MCF 10A (cell line): ENCODE data around the gene PTGR3. TPM values are rescaled to one million over a fixed set of nuclear protein-coding genes. Genes with fewer than 3 reads are reported as not detected.

Experiments
- BruUV-seq: library from RNA; stranded (reverse); fragments of 400-500 nt; replicated peaks from 2 replicates; lab custom pipeline; 2021; lab: Mats Ljungman, UMichigan
- CTCF ChIA-PET: fragments of 300-600 bp; sonication (Branson Sonifier 250); formaldehyde crosslinking; extraction: SDS; loops from one replicate; lab custom pipeline; 2021; ENCODE audit warnings: antibody characterized with exemption, inconsistent platforms; lab: Yijun Ruan, JAX
- POLR2A ChIA-PET: fragments of 300-600, 350-650 bp; sonication (Branson Sonifier 250); formaldehyde crosslinking; extraction: SDS; loops from one replicate; lab custom pipeline; 2020; ENCODE audit warnings: antibody characterized with exemption, inconsistent platforms; lab: Yijun Ruan, JAX
- DNase-seq: peaks from one replicate; pipeline ENCODE4 v3.0.0-alpha.2; 2018; ENCODE audit not compliant: unreplicated experiment
- H3K27ac Mint-ChIP-seq: one replicate; pipeline ENCODE4 v1.8.0; 2022; ENCODE audit warnings: mild to moderate bottlenecking, low read depth, mixed read lengths; ENCODE audit not compliant: unreplicated experiment
- H3K27me3 Mint-ChIP-seq: one replicate; pipeline ENCODE4 v1.8.0; 2022; ENCODE audit warnings: mixed read lengths; ENCODE audit not compliant: insufficient read depth, unreplicated experiment
- H3K36me3 Mint-ChIP-seq: one replicate; pipeline ENCODE4 v1.8.0; 2022; ENCODE audit warnings: mild to moderate bottlenecking, moderate library complexity, mixed read lengths; ENCODE audit not compliant: insufficient read depth, unreplicated experiment
- H3K4me1 Mint-ChIP-seq: one replicate; pipeline ENCODE4 v1.8.0; 2022; ENCODE audit warnings: mixed read lengths; ENCODE audit not compliant: insufficient read depth, unreplicated experiment
- H3K4me3 Mint-ChIP-seq: one replicate; pipeline ENCODE4 v1.8.0; 2022; ENCODE audit warnings: mild to moderate bottlenecking, moderate library complexity, mixed read lengths; ENCODE audit not compliant: unreplicated experiment
- H3K9me3 Mint-ChIP-seq: one replicate; pipeline ENCODE4 v1.8.0; 2022; ENCODE audit warnings: mixed read lengths; ENCODE audit not compliant: unreplicated experiment
- intact Hi-C: fragments of 100-400 bp; cut with micrococcal nuclease; formaldehyde crosslinking; loops from 2 replicates; pipeline ENCODE4 v1.14.1; 2022
- total RNA-seq: library from RNA; stranded (reverse); gene quantifications from 2 replicates; pipeline ENCODE4 v1.2.3, GENCODE V29; 2022
- TF ChIP-seq, protein P1 (sequence below): fragments of 200-600 bp; IDR thresholded peaks from one replicate; pipeline ENCODE4 v1.8.0; 2022; ENCODE audit warnings: antibody characterized with exemption, mild to moderate bottlenecking; ENCODE audit not compliant: unreplicated experiment

PTGR3 gene
- total RNA-seq, 1 experiment from 2014 or later, result 20.6 TPM

DNA sequence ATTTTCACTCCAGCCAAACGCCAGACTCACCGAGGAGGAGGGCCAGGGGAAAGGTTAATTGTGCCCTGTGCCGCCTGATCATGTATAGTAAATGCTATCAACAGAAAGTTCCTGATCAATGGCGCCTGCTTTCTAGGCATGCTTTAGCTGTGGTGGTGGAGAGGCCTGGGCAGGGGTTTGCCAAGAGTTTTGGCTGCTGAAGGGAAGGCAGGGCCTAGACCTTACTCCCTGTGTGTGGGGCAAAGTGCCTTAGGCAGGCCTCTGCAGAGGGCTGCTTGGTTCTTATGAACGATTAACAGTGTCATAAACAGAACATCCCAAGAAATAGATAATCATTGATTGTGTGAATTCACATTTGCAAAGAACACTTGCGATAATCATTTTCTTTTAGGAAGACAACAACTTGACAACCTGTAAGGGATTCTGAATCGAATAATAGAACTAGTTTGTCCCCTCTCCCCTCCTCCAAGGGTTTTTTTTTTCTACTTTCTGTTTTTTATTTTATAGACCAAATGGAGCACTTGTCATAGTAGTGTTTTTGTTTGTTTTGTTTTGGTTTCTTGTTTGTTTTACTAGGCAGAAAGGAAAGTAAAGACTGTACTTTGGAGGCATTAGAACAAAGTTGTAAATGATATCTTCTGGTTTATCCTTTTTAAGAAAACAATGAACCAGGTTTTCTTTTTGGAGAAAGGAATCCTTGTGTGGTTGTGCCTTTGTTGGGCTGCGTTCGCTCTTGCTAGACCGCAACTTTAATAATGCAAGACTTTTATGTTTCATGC lies 8.2 kb upstream of the PTGR3 start:
- ChIA-PET CTCF (interaction anchor here (1.6 kb wide), 1 partner anchor 11 kb away, joined by 3 read pairs; no protein-coding TSS in a partner anchor), POLR2A (no interaction called here)
- BruUV-seq, result no TSS peak
- DNase-seq, result no peak
- Mint-ChIP-seq H3K4me3 (no peak overlapping the region), H3K27me3 (no peaks in the 10 kb centered on the region), H3K36me3 (no peaks in the 10 kb centered on the region), H3K27ac (no peak overlapping the region), H3K4me1 (peaks cover 28% of the 10 kb centered on the region), H3K9me3 (no peaks in the 10 kb centered on the region)
- TF ChIP-seq, protein P1, sequence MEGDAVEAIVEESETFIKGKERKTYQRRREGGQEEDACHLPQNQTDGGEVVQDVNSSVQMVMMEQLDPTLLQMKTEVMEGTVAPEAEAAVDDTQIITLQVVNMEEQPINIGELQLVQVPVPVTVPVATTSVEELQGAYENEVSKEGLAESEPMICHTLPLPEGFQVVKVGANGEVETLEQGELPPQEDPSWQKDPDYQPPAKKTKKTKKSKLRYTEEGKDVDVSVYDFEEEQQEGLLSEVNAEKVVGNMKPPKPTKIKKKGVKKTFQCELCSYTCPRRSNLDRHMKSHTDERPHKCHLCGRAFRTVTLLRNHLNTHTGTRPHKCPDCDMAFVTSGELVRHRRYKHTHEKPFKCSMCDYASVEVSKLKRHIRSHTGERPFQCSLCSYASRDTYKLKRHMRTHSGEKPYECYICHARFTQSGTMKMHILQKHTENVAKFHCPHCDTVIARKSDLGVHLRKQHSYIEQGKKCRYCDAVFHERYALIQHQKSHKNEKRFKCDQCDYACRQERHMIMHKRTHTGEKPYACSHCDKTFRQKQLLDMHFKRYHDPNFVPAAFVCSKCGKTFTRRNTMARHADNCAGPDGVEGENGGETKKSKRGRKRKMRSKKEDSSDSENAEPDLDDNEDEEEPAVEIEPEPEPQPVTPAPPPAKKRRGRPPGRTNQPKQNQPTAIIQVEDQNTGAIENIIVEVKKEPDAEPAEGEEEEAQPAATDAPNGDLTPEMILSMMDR, result no peak
- intact Hi-C loops, result loop anchor here (10.0 kb wide), 1 partner anchor 322 kb away; no protein-coding TSS in a partner anchor

DNA sequence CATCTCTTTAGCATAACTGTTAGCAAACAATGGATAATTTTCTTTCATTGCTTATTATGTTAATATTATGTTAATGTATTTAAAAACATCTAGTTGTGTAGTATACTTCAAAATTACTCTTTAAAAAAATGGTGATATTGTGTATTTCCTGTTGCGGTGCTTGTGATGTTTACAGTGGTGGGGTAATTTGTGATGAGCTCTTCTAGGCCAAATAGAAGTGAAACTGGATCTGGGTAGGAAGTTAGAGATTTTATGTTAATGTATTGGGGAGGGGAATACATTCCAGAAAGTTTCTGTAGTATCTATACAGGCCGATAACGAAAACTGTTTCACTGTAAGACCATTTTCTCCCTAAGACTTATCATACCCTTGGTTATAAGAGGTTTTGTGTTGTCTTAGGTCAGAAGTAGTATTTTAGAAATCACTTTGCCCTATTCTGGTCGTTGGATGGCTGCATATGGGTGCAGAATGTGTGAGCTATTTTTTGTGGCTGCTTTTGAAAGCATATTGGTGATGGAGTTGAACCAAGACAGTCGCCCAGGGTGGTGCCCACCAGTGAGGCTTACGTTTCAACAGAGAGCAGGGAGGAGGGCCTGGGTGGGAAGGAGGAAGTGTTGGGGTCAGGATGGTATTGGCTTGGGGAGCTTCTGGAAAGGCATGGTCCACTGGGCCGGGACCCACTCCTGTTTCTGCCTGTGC lies 7.4 kb upstream of the PTGR3 start:
- peak overlapping the region; percentile 71 for H3K27ac Mint-ChIP-seq
- intact Hi-C loops, result loop anchor here (10.0 kb wide), 1 partner anchor 322 kb away; no protein-coding TSS in a partner anchor
- DNase-seq, result no peak
- ChIA-PET POLR2A (interaction anchor here (0.7 to 1.7 kb wide), 2 partner anchors 29 to 31 kb away, joined by 3 to 6 read pairs; no protein-coding TSS in a partner anchor), CTCF (interaction anchor here (0.6 to 1.6 kb wide), 2 partner anchors 12 to 949 kb away, joined by 3 read pairs; no protein-coding TSS in a partner anchor)
- H3K27me3 Mint-ChIP-seq, result no peaks in the 10 kb centered on the region
- no TSS peak for BruUV-seq
- no peak overlapping the region for H3K4me3 Mint-ChIP-seq
- H3K36me3 Mint-ChIP-seq, result no peaks in the 10 kb centered on the region
- TF ChIP-seq, protein P1, result no peak
- H3K4me1 Mint-ChIP-seq, result peaks cover 28% of the 10 kb centered on the region
- H3K9me3 Mint-ChIP-seq, result no peaks in the 10 kb centered on the region

DNA sequence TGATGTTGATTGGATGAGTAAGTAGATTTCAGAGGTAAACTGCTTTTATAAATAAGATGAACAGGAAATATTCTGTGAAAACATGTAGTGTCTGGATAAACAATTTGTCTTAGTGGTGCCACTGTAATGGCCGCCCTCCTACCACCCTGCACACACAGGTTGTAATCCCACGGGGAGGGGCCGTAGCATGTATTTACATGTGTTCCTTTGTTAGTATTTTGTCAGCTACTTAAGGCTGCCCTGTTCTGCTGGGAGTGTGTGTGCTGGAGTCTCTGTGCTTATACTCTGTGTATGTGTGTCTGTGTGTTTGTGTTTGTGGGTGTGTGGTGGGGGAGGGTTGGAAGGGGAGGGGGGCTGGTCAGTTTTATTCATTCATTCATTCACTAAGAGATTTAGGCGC lies 6.7 kb upstream of the PTGR3 start:
- TF ChIP-seq, protein P1, result no peak
- H3K4me3 Mint-ChIP-seq, result no peak overlapping the region
- peaks cover 4% of the 10 kb centered on the region for H3K36me3 Mint-ChIP-seq
- peaks cover 28% of the 10 kb centered on the region for H3K4me1 Mint-ChIP-seq
- POLR2A ChIA-PET, result interaction anchor here (0.7 to 1.7 kb wide), 3 partner anchors 30 to 147 kb away, joined by 3 to 6 read pairs (median 4); no protein-coding TSS in a partner anchor
- intact Hi-C loops, result loop anchor here (10.0 kb wide), 1 partner anchor 321 kb away; no protein-coding TSS in a partner anchor
- BruUV-seq, result no TSS peak
- H3K27ac Mint-ChIP-seq, result peak overlapping the region; percentile 71
- CTCF ChIA-PET, result interaction anchor here (0.5 to 1.6 kb wide), 5 partner anchors 10 to 643 kb away, joined by 3 to 5 read pairs (median 3); no protein-coding TSS in a partner anchor
- H3K27me3 Mint-ChIP-seq, result no peaks in the 10 kb centered on the region
- H3K9me3 Mint-ChIP-seq, result no peaks in the 10 kb centered on the region
- no peak for DNase-seq
